PC-9 (cell line): ENCODE measurements around the gene RAB37.

Experiments
- EZH2 ChIP-seq: fragments of 200-600 bp; sonication (generic); IDR thresholded peaks from 2 replicates; pipeline ENCODE4 v1.8.0; 2017; ENCODE audit warnings: antibody characterized with exemption, low read depth
- TF ChIP-seq, protein P1 (sequence below): fragments of 200-600 bp; sonication (generic); conservative IDR thresholded peaks from 2 replicates; pipeline ENCODE4 v1.6.1; 2017; ENCODE audit warnings: mixed run types, antibody characterized with exemption, mild to moderate bottlenecking, moderate library complexity

DNA sequence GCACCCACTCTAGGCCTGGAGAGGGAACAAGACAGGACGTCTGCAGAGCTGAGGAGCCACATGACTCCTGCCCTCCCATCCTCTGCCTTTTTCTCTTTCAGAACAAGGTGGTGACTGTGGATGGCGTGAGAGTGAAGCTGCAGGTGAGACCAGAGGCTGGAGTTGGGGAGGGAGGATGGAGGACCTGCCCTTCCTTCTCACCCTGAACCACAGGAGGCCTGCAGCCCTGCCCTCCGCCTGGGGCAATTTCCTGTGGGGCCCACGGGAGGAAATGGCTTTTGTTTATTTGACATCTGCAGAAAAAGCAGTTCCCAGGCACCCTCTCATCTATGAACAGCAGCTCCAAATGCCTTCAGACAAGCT, 5.1 kb downstream of the RAB37 start:
- TF ChIP-seq EZH2 = no peak
- TF ChIP-seq, protein P1, sequence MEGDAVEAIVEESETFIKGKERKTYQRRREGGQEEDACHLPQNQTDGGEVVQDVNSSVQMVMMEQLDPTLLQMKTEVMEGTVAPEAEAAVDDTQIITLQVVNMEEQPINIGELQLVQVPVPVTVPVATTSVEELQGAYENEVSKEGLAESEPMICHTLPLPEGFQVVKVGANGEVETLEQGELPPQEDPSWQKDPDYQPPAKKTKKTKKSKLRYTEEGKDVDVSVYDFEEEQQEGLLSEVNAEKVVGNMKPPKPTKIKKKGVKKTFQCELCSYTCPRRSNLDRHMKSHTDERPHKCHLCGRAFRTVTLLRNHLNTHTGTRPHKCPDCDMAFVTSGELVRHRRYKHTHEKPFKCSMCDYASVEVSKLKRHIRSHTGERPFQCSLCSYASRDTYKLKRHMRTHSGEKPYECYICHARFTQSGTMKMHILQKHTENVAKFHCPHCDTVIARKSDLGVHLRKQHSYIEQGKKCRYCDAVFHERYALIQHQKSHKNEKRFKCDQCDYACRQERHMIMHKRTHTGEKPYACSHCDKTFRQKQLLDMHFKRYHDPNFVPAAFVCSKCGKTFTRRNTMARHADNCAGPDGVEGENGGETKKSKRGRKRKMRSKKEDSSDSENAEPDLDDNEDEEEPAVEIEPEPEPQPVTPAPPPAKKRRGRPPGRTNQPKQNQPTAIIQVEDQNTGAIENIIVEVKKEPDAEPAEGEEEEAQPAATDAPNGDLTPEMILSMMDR = no peak
